Panc1 (cell line): ENCODE measurements around the gene CDX1.

ENCODE experiments used
- POLR2AphosphoS5 ChIP-seq: IDR thresholded peaks from 2 replicates; pipeline ENCODE4 v1.6.1; 2012; ENCODE audit warnings: mild to moderate bottlenecking, low read depth, low read length, moderate library complexity
- TF ChIP-seq, protein P1 (sequence below), 2 experiments: IDR thresholded peaks; 2 replicates each; pipeline ENCODE4 v1.6.1; 2011 to 2012; ENCODE audit warnings: low read depth in 2 of 2, control low read depth in 1 of 2, low read length in 1 of 2, mild to moderate bottlenecking in 1 of 2, moderate library complexity in 1 of 2; ENCODE audit not compliant: insufficient read depth in 1 of 2
- TF ChIP-seq, protein P2 (sequence below): fragments of 450-650 bp; IDR thresholded peaks from 2 replicates; pipeline ENCODE4 v1.5.1; 2017; ENCODE audit warnings: mild to moderate bottlenecking

DNA sequence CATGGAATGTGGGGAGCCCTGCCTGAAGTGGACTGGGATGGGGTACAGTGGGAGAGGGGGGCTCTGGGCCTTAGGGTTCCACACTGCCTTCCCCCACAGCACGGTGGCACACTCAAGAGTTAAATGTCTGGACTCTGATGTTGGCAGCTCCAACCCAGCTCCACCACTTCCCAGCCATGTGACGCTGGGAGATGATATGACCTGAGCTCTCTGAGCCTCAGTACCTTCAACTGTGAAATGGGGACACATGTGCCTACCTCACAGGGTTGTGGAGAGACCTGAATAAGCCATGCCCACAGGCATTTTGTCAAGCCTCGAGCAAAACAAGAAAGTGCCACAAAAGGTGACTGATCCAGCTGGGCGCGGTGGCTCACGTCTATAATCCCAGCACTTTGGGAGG lies 7.5 kb upstream of the CDX1 start:
- TF ChIP-seq, protein P1, sequence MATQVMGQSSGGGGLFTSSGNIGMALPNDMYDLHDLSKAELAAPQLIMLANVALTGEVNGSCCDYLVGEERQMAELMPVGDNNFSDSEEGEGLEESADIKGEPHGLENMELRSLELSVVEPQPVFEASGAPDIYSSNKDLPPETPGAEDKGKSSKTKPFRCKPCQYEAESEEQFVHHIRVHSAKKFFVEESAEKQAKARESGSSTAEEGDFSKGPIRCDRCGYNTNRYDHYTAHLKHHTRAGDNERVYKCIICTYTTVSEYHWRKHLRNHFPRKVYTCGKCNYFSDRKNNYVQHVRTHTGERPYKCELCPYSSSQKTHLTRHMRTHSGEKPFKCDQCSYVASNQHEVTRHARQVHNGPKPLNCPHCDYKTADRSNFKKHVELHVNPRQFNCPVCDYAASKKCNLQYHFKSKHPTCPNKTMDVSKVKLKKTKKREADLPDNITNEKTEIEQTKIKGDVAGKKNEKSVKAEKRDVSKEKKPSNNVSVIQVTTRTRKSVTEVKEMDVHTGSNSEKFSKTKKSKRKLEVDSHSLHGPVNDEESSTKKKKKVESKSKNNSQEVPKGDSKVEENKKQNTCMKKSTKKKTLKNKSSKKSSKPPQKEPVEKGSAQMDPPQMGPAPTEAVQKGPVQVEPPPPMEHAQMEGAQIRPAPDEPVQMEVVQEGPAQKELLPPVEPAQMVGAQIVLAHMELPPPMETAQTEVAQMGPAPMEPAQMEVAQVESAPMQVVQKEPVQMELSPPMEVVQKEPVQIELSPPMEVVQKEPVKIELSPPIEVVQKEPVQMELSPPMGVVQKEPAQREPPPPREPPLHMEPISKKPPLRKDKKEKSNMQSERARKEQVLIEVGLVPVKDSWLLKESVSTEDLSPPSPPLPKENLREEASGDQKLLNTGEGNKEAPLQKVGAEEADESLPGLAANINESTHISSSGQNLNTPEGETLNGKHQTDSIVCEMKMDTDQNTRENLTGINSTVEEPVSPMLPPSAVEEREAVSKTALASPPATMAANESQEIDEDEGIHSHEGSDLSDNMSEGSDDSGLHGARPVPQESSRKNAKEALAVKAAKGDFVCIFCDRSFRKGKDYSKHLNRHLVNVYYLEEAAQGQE (IDR thresholded peaks at IDR 0.05; ENCODE audit: insufficient read depth in 1 of 2, low read depth in 2 of 2, low read length in 1 of 2) = no peak
- TF ChIP-seq POLR2AphosphoS5 = no peak
- TF ChIP-seq, protein P2, sequence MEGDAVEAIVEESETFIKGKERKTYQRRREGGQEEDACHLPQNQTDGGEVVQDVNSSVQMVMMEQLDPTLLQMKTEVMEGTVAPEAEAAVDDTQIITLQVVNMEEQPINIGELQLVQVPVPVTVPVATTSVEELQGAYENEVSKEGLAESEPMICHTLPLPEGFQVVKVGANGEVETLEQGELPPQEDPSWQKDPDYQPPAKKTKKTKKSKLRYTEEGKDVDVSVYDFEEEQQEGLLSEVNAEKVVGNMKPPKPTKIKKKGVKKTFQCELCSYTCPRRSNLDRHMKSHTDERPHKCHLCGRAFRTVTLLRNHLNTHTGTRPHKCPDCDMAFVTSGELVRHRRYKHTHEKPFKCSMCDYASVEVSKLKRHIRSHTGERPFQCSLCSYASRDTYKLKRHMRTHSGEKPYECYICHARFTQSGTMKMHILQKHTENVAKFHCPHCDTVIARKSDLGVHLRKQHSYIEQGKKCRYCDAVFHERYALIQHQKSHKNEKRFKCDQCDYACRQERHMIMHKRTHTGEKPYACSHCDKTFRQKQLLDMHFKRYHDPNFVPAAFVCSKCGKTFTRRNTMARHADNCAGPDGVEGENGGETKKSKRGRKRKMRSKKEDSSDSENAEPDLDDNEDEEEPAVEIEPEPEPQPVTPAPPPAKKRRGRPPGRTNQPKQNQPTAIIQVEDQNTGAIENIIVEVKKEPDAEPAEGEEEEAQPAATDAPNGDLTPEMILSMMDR = no peak
